ENCODE measurements around the gene VASH2.

- TF ChIP-seq CTCF (IDR thresholded peaks at IDR 0.05): no peak
- no peak for TF ChIP-seq RELA (CRISPR knock-in tag; IDR thresholded peaks at IDR 0.05; ENCODE audit: borderline replicate concordance)
- no peak for TF ChIP-seq STAT6 (CRISPR knock-in tag; conservative IDR thresholded peaks at IDR 0.05; ENCODE audit: low read depth)
- no peak for TF ChIP-seq JUN (CRISPR knock-in tag; IDR thresholded peaks at IDR 0.05)
- TF ChIP-seq TEAD4 (CRISPR knock-in tag; IDR thresholded peaks at IDR 0.05): no peak
- TF ChIP-seq SMAD4 (CRISPR knock-in tag; IDR thresholded peaks at IDR 0.05): no peak
- no peak for TF ChIP-seq ATF1 (CRISPR knock-in tag; IDR thresholded peaks at IDR 0.05)
Observed at GRCh38 chr1:212902054-212902453, 48.3 kb upstream of the VASH2 start.

Measured in WTC11 (cell line).